SJCRH30 (cell line): ENCODE results near the gene OLIG1. TPM values are rescaled to one million over a fixed set of nuclear protein-coding genes. Genes with fewer than 3 reads are reported as not detected.

ENCODE experiments used
- DNase-seq, 2 experiments: peaks; one replicate each; pipeline ENCODE4 v3.0.0-alpha.2; 2015 to 2020
- H3K27ac ChIP-seq: fragments of 250-450 bp; sonication (Bioruptor Pico); 2 replicates; pipeline ENCODE4 v1.5.1; 2020; ENCODE audit warnings: mild to moderate bottlenecking, moderate library complexity
- H3K27me3 ChIP-seq: fragments of 250-450 bp; sonication (Bioruptor Pico); 2 replicates; pipeline ENCODE4 v1.5.1; 2020; ENCODE audit warnings: mild to moderate bottlenecking, moderate library complexity
- H3K36me3 ChIP-seq: fragments of 250-450 bp; sonication (Bioruptor Pico); 2 replicates; pipeline ENCODE4 v1.5.1; 2020; ENCODE audit warnings: mild to moderate bottlenecking, moderate library complexity
- H3K4me1 ChIP-seq: fragments of 250-450 bp; sonication (Bioruptor Pico); 2 replicates; pipeline ENCODE4 v1.5.1; 2020; ENCODE audit warnings: mild to moderate bottlenecking, moderate library complexity
- H3K4me3 ChIP-seq: fragments of 250-450 bp; sonication (Bioruptor Pico); 2 replicates; pipeline ENCODE4 v1.5.1; 2020; ENCODE audit warnings: mild to moderate bottlenecking, moderate library complexity
- H3K9me3 ChIP-seq: fragments of 250-450 bp; sonication (Bioruptor Pico); replicated peaks from 2 replicates; pipeline ENCODE4 v1.5.1; 2020; ENCODE audit warnings: mild to moderate bottlenecking, moderate library complexity
- total RNA-seq: library from RNA; depleted of rRNA; stranded (reverse); fragments of >200 nt; shearing (Covaris generic); gene quantifications from 2 replicates; pipeline ENCODE4 v1.2.3, GENCODE V29; 2014

Gene OLIG1
- total RNA-seq, 1 experiment from 2014 or later, result 2.9 TPM

DNA sequence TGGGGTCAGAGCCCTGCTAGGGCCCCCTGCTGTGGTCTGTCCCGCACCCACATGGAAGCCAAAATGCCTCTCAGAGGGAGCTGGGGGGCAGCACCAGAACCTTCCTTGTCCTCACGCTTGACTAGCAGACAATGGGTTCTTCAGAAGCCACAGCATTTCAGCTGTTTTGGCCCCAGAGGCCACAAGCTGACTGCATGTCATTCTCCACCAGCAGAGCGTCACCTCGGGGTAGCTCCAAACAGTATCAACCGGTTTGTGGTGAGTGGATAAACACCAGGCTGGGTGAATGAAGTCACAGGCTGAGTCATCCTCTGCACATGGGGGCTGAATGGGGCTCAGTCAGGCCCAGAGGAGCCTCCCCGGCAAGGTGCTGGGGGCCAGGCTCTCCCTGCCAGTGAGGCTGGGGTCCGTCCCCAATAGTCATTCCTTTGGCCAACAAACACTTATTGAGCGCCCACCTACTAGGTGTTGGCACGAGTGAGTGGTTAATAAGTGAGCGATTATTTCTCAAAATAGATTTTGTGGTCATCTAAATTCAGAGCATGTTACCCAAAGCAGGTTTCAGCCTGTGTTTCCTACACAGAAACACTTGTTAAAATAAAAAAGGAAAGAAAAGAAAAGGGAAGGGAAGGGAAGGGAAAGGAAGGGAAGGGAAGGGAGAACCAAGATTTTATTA, 9.1 kb downstream of the OLIG1 start:
- H3K4me3 ChIP-seq, result peak overlapping the region; percentile 10; the same call in 1 of the 2 replicates
- no peaks in the 10 kb centered on the region for H3K36me3 ChIP-seq
- H3K4me1 ChIP-seq, result peaks cover 49% of the 10 kb centered on the region
- no peaks in the 10 kb centered on the region for H3K27me3 ChIP-seq
- peak; percentile 91 to 95 for DNase-seq
- no peaks in the 10 kb centered on the region for H3K9me3 ChIP-seq
- H3K27ac ChIP-seq, result peak overlapping the region; percentile 75

- Histone ChIP-seq H3K36me3 (no peaks in the 10 kb centered on the region), H3K27me3 (no peaks in the 10 kb centered on the region), H3K27ac (no peak overlapping the region), H3K4me3 (no peak overlapping the region), H3K4me1 (peaks cover 43% of the 10 kb centered on the region), H3K9me3 (no peaks in the 10 kb centered on the region)
- no peak for DNase-seq
These were observed 10.4 kb downstream of the OLIG1 start for GRCh38 chr21:33080376-33080775.

DNA sequence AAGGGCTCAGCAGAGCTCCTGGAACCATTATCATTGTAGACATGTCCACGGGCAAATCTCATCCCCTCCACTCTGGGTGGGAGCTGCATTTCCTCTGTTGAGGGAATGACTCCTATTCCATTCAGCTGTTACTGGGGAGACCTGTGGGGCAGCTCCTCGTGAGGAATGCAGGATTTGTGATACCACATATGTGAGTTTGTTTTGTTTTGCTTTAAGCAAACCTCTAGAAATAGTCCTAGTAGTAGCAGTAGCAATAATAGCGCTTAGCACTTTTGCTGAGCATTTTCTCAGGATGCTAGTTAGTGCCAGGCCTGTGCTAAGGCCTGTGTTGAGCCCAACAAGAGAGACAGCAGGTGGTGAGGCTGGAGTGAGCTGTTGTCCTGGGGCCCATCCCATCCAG, 10.8 kb downstream of the OLIG1 start:
- DNase-seq, result peak in 1 of 2 experiments; percentile 50
- H3K27me3 ChIP-seq, result no peaks in the 10 kb centered on the region
- H3K36me3 ChIP-seq, result no peaks in the 10 kb centered on the region
- H3K4me3 ChIP-seq, result no peak overlapping the region
- no peaks in the 10 kb centered on the region for H3K9me3 ChIP-seq
- H3K27ac ChIP-seq, result no peak overlapping the region
- peaks cover 39% of the 10 kb centered on the region for H3K4me1 ChIP-seq

DNA sequence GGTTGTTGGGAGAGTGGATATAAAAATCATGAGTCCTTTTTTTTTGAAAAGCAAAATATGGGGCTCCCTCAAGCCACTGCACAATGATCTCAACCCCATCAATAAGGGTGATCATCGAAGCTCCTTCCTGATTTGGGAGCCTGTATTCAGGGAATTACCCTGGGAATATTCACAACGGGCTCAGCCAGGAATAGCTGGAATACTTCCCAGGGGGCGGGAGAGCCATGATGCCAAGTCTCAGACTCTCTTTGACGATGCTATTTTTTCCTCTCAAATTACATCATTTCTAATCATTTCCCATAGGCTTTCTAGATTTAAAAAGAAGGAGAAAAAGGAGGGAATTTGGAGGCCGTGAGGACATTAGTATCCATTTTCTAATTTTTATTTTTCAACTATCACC, 18.4 kb downstream of the OLIG1 start:
- no peaks in the 10 kb centered on the region for H3K9me3 ChIP-seq
- DNase-seq, result no peak
- no peak overlapping the region for H3K27ac ChIP-seq
- no peaks in the 10 kb centered on the region for H3K27me3 ChIP-seq
- peaks cover 8% of the 10 kb centered on the region for H3K4me1 ChIP-seq
- no peaks in the 10 kb centered on the region for H3K36me3 ChIP-seq
- no peak overlapping the region for H3K4me3 ChIP-seq

GRCh38 chr21:33089395-33090119, 19.6 kb downstream of the OLIG1 start:
- peaks cover 8% of the 10 kb centered on the region for H3K4me1 ChIP-seq
- H3K27ac ChIP-seq, result no peak overlapping the region
- no peak overlapping the region for H3K4me3 ChIP-seq
- H3K9me3 ChIP-seq, result no peaks in the 10 kb centered on the region
- H3K27me3 ChIP-seq, result no peaks in the 10 kb centered on the region
- no peaks in the 10 kb centered on the region for H3K36me3 ChIP-seq
- no peak for DNase-seq

DNA sequence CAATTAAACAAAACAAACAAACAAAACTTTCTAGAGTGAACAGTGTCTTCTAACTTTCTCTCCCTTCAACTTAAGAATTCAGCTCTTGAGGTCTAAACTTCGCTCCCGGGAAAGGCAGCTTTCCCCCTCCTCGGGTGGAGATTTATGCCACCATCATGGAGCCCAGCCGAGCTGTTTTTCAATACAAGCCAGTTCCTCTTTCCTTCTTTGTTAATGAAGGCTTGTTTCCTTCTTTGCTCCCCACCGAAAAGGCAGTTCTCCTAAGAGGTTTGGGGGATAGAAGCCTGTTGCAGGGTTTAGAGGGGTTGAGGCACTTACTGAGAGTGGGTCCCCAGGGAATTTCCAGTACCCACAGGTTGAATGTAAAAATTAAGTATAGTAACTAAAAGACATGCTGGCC, 26.5 kb downstream of the OLIG1 start:
- Histone ChIP-seq H3K4me3 (no peak overlapping the region), H3K27me3 (peaks cover 4% of the 10 kb centered on the region; the same call in 1 of the 2 replicates), H3K4me1 (no peaks in the 10 kb centered on the region), H3K9me3 (no peaks in the 10 kb centered on the region), H3K27ac (no peak overlapping the region), H3K36me3 (no peaks in the 10 kb centered on the region)
- no peak for DNase-seq

- no peaks in the 10 kb centered on the region for H3K36me3 ChIP-seq
- no peaks in the 10 kb centered on the region for H3K4me1 ChIP-seq
- H3K27me3 ChIP-seq, result peaks cover 4% of the 10 kb centered on the region; the same call in 1 of the 2 replicates
- no peak overlapping the region for H3K27ac ChIP-seq
- DNase-seq, result no peak
- no peaks in the 10 kb centered on the region for H3K9me3 ChIP-seq
- H3K4me3 ChIP-seq, result no peak overlapping the region
These were observed 29.2 kb downstream of the OLIG1 start for GRCh38 chr21:33099131-33099530.

DNA sequence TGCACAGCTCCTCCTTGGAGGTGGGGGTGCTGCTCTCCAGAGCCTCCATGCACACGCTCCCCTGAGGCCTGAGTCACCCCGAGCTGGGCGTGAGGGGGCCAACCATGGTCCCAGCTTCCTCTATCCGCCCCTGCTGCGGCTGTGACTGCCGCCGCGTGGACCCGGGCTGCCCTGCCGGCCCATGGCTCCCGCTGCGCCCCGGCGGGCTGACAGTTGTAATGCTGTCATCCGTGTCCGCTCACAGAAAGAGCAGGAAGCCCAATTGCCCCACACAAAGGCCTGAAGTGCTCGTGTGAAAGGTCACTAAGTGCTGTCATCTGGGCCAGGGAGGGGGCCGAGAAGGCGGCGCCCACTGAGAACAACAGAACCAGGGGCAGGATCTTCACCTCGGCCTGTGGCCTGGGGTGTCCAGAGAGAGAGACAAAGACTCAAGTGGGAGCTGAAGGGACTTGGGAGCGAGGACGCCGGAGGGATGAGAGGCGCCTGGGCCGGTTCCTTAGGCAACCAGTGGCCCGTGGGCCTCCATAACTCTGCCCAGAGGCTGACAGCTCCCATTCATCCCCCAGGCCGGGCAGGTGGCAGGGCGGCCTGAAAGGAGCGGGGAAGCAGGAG, 31.5 kb downstream of the OLIG1 start:
- no peaks in the 10 kb centered on the region for H3K36me3 ChIP-seq
- peaks cover 4% of the 10 kb centered on the region; the same call in 1 of the 2 replicates for H3K27me3 ChIP-seq
- no peak overlapping the region for H3K4me3 ChIP-seq
- H3K27ac ChIP-seq, result no peak overlapping the region
- no peaks in the 10 kb centered on the region for H3K4me1 ChIP-seq
- DNase-seq, result no peak
- no peaks in the 10 kb centered on the region for H3K9me3 ChIP-seq

GRCh38 chr21:33105088-33105487, 35.1 kb downstream of the OLIG1 start:
- no peak overlapping the region for H3K27ac ChIP-seq
- no peak overlapping the region for H3K4me3 ChIP-seq
- no peaks in the 10 kb centered on the region for H3K9me3 ChIP-seq
- DNase-seq, result no peak
- H3K27me3 ChIP-seq, result peaks cover 5% of the 10 kb centered on the region; the same call in 1 of the 2 replicates
- no peaks in the 10 kb centered on the region for H3K36me3 ChIP-seq
- H3K4me1 ChIP-seq, result peaks cover 2% of the 10 kb centered on the region; the same call in 1 of the 2 replicates

DNA sequence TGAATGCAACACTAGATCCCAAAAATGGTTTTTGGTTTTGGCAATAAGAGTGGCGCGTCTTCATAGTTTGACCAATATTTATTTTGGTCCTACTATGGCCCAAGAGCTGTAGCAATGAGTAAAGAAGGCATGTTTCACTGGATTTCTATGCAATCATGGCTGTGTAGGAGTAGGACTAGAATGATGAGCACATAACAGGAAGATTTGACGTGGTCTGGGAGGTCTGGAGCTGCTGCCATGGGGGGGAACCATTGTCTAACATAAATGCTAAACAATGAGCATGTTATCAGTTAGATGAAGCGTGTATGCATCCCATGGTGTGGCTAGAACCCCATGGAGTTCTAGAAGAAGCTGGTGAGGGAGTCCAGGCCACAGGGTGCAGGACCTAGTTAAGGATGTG, 38.3 kb downstream of the OLIG1 start:
- no peak overlapping the region for H3K27ac ChIP-seq
- H3K27me3 ChIP-seq, result peaks cover 19% of the 10 kb centered on the region

DNA sequence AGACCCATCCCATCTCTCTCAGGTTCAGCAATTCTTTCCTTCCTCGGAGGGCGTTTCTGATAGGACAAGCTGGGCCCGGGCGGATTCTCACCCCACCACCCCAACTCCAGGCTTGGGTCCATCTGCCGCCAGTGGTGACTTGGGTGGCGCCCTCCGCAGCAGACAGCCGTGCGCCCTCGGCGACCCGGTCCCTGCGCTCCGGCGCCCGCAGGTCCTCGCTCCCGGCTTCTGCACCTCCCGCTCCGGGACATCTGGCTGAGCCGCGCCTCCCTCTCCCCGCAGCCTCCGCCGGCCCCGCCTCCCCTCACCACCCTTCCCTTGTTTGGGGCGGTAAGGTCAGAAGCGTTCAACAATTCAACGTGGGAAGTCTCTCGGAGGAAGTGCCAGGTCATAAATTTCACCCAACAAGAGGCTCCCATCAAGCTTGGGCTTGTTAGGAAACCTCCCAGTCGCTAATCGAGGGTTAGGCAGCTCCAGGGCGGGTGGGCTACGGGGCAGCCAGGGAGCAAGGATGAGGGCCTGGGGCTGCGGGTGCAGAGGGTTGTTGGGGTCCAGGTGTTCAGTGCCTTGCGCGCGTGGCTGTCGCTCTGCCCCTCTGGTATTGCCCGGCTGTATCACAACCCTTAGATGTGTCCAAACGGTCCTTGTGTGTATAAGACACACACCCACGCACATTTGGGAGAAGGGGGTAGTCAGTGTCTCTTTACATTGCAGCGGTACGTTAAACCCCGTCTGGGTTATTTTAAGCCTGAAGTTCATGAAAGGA, 39.8 kb downstream of the OLIG1 start:
- Histone ChIP-seq H3K27me3 (peaks cover 19% of the 10 kb centered on the region), H3K36me3 (no peaks in the 10 kb centered on the region), H3K27ac (no peak overlapping the region), H3K9me3 (no peaks in the 10 kb centered on the region), H3K4me3 (peak overlapping the region; percentile 43), H3K4me1 (peaks cover 22% of the 10 kb centered on the region)
- peak; percentile 70 to 72 for DNase-seq

More for the DNA sequence above, 38.3 kb downstream of the OLIG1 start:
- no peak for DNase-seq
- Histone ChIP-seq H3K9me3 (no peaks in the 10 kb centered on the region), H3K4me3 (no peak overlapping the region), H3K4me1 (peaks cover 22% of the 10 kb centered on the region), H3K36me3 (no peaks in the 10 kb centered on the region)

DNA sequence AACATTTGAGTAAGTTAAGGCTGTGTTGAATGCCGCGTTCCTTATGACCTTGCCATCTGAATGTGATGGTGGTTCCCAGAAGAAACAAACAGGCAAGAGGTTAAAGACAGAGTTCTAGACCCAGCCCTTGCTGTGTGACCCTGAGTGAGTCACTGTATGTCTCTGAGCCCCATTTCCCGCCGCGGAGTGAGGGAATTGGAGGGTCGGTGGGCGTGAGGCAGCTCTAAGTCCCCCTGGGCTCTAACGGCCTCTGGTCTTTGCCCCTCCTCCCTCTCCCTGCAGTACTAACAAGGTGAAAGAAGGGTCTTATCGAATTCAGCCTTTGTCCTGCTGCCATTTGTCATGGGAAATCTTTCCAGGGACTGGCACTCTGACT, 40.4 kb downstream of the OLIG1 start:
- DNase-seq, result no peak
- Histone ChIP-seq H3K36me3 (no peaks in the 10 kb centered on the region), H3K4me3 (no peak overlapping the region), H3K9me3 (no peaks in the 10 kb centered on the region), H3K27ac (no peak overlapping the region), H3K27me3 (peaks cover 19% of the 10 kb centered on the region), H3K4me1 (peaks cover 22% of the 10 kb centered on the region)

DNA sequence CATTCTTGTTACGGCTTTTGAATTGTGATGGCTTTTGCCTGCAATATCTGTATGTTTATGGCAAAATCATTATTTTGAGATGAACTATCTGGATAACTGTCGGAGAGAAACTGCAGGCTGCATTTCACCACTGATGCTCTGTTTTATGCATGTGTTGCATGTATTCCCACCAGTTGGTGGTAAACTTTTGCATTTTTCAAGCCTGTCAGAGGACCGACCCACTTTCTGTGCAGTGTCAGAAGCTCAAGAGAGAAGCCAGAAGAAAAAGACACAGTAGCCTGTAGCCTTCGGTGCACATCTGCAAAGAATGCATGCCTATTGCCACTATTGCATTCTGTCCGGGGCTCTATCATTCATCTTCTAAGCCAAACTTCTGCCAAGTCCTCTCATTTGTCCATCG, 41.6 kb downstream of the OLIG1 start:
- Histone ChIP-seq H3K27ac (no peak overlapping the region), H3K27me3 (peaks cover 26% of the 10 kb centered on the region), H3K9me3 (no peaks in the 10 kb centered on the region), H3K4me3 (no peak overlapping the region), H3K36me3 (no peaks in the 10 kb centered on the region), H3K4me1 (peaks cover 26% of the 10 kb centered on the region)
- DNase-seq, result no peak

GRCh38 chr21:33112151-33112550, 42.2 kb downstream of the OLIG1 start:
- Histone ChIP-seq H3K27me3 (peaks cover 29% of the 10 kb centered on the region), H3K4me3 (peak overlapping the region; percentile 16), H3K36me3 (no peaks in the 10 kb centered on the region), H3K4me1 (peaks cover 32% of the 10 kb centered on the region), H3K27ac (no peak overlapping the region), H3K9me3 (no peaks in the 10 kb centered on the region)
- DNase-seq, result no peak

DNA sequence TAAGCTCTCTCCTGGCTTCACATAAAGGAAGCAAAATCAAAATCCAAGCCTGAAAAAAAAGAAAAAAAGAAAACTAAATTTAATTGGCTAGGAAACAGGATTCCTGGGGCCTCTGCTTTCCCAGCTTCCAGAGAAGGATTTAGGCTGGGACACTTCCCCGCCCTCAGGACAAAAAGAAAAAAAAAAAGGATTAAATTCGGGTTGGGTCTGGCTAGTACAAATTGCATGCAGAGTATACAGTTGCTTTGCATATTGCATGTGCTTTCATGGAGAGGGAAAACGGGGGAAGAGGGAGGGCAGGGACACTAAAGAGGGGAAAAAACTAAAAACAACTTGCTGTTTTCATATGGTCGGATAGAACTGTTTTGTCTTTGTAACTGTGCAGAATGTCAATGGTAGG, 42.7 kb downstream of the OLIG1 start:
- H3K4me3 ChIP-seq, result peak overlapping the region; percentile 16
- no peaks in the 10 kb centered on the region for H3K36me3 ChIP-seq
- peaks cover 36% of the 10 kb centered on the region for H3K4me1 ChIP-seq
- no peaks in the 10 kb centered on the region for H3K9me3 ChIP-seq
- peaks cover 31% of the 10 kb centered on the region for H3K27me3 ChIP-seq
- DNase-seq, result peak in 1 of 2 experiments; percentile 42
- no peak overlapping the region for H3K27ac ChIP-seq
